Fibroblast of skin of left quadriceps (primary cell): Measurements from ENCODE around the gene LITAFD.
A peak's percentile ranks its signal among the peaks of the same experiment; 100 is the strongest.

Experiments
- DNase-seq, 2 experiments: peaks; one replicate each; pipeline ENCODE4 v3.0.0-alpha.2; 2013; ENCODE audit warnings: low read depth in 2 of 2

LITAFD gene

DNA sequence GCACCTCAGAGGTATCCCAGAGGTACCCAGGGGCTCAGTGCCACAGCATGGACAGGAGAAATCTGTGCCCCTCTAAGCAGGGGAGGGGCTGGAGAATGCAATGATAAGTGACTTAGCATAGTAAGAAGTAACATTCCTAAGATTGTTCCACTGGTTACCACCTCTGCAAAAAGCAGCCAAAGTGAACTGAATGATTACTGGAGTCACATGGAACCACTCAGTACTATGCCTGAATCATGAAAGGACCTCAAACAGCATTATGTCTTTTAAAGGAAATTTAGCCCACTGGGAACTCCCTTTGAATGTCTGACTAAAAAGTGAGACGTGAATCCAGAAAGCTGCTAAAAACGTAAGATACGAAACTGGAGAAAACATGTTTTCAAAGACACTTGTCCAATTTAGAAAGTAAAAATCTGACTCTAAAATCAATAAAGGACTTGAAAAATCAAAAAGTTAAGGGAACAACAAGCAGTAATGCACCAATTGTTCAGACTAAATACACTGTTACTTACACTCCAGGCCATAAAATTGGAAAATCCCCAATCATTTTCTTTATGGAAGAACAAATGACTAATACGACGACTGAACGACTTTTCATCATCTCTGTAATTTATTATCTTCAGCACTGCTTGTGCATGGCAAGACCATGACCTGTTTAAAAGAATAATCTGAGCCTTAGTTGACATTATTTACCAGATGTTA, 38.6 kb downstream of the LITAFD start:
- peak; percentile 18 to 26 for DNase-seq

DNA sequence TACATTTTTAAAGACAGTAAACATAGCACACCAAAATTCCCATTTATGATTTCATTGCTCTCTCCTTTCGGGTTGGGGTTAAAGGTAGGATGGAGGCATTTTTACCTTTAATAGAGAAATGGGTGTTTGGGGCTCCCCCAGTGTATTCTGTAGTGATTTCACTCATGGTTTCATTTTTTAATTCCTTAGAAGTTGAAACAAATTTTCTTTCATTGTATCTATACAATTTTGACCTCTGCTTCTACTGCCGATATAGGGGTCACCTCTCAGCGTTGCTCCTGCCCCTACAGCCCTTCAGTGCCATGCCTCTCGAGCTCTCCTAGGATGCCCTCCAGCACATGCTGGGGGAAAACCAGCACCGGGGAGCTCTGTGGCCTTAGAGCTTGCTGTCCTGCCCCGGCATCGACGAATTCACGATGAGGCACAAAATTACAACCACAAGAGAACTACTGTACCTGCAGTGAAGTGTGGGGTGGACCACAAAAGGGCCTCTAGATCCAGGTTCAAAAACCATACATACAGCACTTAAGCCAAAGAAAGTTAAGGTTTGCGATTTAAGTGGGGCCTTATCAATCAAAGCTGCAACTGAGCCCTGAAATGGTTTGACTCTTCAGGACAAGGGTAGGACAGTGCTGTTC, 39.3 kb downstream of the LITAFD start:
- no peak for DNase-seq

DNA sequence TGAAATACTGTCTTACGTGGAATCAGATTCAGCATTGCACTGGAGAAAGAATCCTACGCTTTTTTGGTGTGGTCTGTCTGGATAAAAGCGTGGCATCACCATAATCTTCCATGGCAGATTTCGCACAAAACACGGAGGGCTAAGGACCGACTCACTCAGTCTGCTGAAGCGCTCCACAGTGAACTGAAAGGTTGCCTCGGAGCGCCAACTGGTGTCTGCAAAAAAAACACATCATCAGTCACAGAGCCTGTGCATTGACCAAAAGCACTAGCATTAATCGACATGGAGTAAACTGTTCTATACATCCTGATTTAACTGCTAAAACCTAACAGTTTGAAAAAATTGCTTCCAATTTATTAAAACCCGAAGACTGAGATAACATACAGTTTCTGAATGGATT, 41.0 kb downstream of the LITAFD start:
- DNase-seq = no peak

DNA sequence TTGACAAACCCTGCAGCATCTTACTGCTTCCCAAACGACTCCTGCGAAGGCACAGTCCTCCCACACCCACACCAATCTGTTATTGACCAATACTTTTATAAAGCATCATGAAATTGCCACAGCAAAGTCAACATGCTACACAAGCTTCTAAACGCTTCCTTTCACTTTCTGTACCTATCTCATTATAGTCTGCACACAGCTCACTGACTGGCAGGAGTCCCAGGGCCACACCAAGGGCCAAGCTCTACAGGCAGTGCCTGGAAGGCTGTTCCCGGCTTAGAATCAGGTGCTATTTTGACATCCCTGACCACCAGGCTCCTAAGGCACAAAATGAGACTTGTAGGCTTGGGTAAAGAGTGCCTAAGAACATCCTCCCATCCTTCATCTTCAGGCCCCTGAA, 42.1 kb downstream of the LITAFD start:
- no peak for DNase-seq

DNA sequence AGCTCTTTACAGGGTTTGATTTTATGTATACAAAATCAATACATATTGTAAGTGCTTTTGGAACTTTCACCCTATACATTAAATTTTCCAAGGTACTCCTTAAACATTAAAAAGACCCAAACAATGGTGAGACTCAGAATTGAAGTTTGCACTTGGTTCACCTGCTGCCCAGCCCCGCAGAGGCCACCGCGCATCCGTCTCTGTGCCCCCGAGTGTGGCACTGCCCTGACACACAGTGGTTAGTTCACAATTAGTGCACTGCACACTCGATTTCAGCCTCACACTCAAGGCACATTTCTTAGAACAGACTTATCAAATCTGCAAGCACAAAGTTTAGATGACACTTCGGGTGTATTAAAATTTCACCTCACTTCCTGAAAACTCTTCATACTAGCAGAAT, 43.3 kb downstream of the LITAFD start:
- no peak for DNase-seq

DNA sequence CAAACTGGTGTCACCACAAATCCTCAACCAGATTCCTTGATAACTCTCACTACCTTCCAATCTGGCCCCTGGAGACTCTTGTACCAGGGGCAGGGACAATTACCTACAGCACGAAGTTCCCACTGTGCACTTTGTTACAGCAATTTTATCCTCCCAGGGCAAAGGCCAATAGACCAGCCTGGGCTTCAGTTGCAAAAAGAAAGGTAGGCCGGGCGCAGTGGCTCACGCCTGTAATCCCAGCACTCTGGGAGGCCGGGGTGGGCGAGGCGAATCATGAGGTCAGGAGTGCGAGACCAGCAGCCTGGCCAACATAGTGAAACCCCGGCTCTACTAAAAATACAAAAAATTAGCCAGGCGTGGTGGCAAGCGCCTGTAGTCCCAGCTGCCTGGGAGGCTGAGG, 44.7 kb downstream of the LITAFD start:
- no peak for DNase-seq

DNA sequence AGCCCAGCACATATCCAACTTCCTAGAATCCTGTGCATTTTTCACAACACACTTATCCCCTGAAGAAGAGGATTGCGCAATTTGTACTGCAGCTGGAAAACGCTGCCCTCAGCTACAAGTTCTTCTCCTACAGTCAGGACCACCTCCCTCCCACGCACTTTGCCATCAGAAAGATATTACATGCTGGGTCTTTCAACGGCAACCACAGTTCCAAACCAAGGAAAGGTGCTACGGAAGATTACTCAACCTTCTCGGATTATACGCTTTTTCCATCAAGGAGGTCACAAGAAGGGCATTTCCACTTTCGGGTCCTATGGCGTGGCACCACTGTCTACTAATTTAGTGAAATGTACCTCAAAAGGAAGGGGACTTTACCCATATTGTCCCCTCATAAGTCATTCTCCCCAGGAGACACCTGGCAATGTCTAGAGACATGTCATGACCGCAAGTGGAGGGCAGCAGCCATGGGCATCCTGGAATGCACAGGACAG, 46.4 kb downstream of the LITAFD start:
- no peak for DNase-seq

DNA sequence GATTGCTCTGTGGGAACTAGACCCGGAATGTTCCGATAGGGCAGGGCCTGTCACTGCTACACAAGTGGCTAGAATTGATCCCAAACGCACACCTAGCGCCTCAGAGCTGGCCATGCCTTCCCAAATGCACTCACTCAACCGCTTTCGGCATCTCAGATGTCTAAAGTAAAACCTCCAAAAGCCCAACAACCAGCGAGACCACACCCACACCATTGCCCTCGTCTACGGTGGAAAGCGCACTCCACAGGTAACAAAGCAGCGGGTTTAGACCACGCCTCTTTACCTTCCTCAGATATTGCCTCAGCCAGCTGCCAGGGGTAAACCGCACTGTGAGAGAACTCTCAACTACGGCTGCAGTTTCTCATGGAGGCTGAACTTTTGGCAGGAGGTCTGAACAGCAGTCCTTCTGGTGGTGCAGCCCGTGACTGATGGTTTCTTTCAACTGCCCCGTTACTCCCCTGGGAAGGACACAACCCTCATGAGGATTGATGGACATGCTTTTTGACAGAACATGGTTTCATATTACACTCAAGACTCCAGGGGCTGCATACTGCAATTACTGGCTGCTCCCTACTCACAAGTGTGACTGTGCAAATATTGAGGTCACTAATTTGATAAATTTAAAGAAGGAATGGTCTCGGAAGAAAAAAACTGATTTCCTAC, 47.1 kb downstream of the LITAFD start:
- DNase-seq = no peak

DNA sequence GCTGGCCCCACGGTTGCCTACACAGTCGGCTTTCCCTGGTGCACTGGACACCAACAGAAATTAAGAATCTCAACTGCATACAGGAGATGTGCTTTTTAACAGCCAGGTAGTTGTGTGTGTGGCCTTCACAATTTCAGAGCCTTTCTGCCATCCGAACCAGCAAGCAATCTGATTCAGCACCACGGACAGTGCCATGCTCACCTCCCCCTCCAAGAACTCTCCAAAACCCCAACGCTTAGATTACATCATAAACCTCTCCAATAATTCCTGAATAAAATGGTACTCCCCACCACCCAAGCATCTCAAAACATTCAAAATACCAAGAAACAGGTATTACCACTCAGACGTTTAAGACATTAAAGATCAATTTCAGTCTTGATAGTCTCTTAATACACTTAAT, 49.7 kb downstream of the LITAFD start:
- DNase-seq = peak; percentile 21 to 29

DNA sequence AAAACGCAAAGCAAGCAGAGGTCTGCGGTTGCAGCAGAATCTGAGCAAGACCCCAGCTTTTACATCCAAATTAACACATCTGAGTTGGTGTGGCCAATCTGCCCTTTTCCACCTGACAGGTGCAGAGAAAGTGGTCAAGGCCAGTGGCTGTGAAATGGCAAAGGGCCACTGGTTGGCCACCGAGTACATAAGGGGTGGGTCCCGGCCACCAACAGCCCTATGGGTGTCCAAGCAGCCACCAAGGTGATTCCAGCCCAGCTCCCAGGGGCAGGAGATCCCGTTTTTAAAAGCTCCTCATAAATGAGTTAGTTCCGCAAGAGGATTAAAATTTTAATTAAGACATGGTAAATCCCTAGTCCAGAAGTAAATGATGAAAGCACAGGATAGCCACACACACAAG, 52.5 kb downstream of the LITAFD start:
- DNase-seq = no peak
